NCI-H2081 (cell line): Measurements from ENCODE around the gene FAM151A.
A peak's percentile ranks its signal among the peaks of the same experiment; 100 is the strongest.

Experiments
- DNase-seq, 2 experiments: peaks; one replicate each; lab custom pipeline; 2025; lab: John Stamatoyannopoulos, UW

FAM151A gene

GRCh38 chr1:54623216-54624007 lies at the start of gene FAM151A:
TSS of gene FAM151A (minus strand) at chr1:54623525. CDS start at chr1:54623395, 130 bp downstream.
- no peak for DNase-seq

- peak; percentile 36 to 60 for DNase-seq
These were observed 48.8 kb upstream of the FAM151A start for GRCh38 chr1:54671985-54672608.

GRCh38 chr1:54668567-54668966 lies 45.2 kb upstream of the FAM151A start:
- DNase-seq = no peak

- no peak for DNase-seq
These were observed 44.5 kb upstream of the FAM151A start for GRCh38 chr1:54667797-54668196.

- no peak for DNase-seq
These were observed 43.0 kb upstream of the FAM151A start for GRCh38 chr1:54666333-54666732.

GRCh38 chr1:54665852-54666251 lies 42.5 kb upstream of the FAM151A start:
- DNase-seq = no peak

GRCh38 chr1:54664364-54664763 lies 41.0 kb upstream of the FAM151A start:
- DNase-seq = no peak

GRCh38 chr1:54663725-54664124 lies 40.4 kb upstream of the FAM151A start:
- no peak for DNase-seq

- no peak for DNase-seq
These were observed 35.0 kb upstream of the FAM151A start for GRCh38 chr1:54658164-54658913.

GRCh38 chr1:54653036-54653435 lies 29.7 kb upstream of the FAM151A start:
- DNase-seq = no peak

GRCh38 chr1:54652168-54652567 lies 28.8 kb upstream of the FAM151A start:
- DNase-seq = no peak

GRCh38 chr1:54651608-54652007 lies 28.3 kb upstream of the FAM151A start:
- DNase-seq = no peak

GRCh38 chr1:54650417-54650816 lies 27.1 kb upstream of the FAM151A start:
- no peak for DNase-seq

GRCh38 chr1:54649921-54650320 lies 26.6 kb upstream of the FAM151A start:
- no peak for DNase-seq

- no peak for DNase-seq
These were observed 26.0 kb upstream of the FAM151A start for GRCh38 chr1:54649130-54649898.

GRCh38 chr1:54645806-54646676 lies 22.7 kb upstream of the FAM151A start:
- no peak for DNase-seq

- no peak for DNase-seq
These were observed 20.4 kb upstream of the FAM151A start for GRCh38 chr1:54643736-54644135.

GRCh38 chr1:54640863-54641836 lies 17.8 kb upstream of the FAM151A start, which contains the start of gene MROH7:
TSS of gene MROH7 (plus strand) at chr1:54641786. CDS start at chr1:54652927, 11,141 bp downstream.
- no peak for DNase-seq

- no peak for DNase-seq
These were observed 17.0 kb upstream of the FAM151A start for GRCh38 chr1:54640361-54640760.
